GM19328 (cell line): ENCODE data around the gene PPT1.
"Not testable (repeated sequence)": the region's sequence is repeated elsewhere in the genome, so short reads cannot be mapped to it uniquely, and the experiment has no call there.

Experiments
- ATAC-seq: cut with Tn5 transposase; IDR thresholded peaks from one replicate; pipeline ENCODE4 v1.9.1; 2021; ENCODE audit warnings: mild to moderate bottlenecking, moderate library complexity; ENCODE audit not compliant: unreplicated experiment

The PPT1 gene

GRCh38 chr1:40057310-40058030 lies 39.6 kb downstream of the PPT1 start:
- ATAC-seq, result no peak

DNA sequence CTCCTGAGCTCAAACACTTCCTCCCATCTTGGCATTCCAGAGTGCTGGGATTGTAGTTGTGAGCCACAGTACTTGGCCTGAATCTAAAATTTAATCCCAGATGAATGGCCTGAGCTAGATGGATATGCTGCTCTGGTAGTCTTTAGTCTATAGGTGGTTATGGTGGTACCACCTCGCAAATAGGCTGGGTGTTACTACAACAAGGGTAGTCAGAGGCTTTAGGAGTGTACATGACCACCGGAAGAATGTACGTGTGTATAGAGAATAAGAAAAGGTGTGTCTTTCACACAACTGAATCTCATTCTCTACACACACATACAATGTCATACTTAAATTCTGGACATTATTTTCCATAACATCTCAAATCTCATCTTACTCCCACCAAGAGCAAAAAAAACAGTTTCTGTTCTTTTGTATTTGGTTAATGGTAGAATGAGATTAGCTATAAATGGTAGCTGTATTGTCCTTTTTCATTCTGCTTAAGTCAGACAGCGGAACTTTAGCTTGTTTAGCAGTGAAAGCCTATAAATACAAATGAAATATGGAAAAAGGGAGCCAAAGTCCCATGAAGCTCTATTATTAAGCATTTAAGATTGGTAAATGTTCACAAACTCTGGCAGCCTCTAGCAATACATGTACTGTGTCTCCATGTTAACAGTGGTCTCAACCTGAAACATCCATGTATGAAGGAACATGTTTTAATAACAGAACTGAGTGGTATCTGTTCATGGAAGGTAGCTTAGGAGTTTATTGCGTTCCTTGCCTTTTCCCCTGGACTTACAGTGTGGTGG lies 40.3 kb downstream of the PPT1 start:
- no peak for ATAC-seq

- no peak for ATAC-seq
Measured at GRCh38 chr1:40053138-40053887, 43.7 kb downstream of the PPT1 start.

GRCh38 chr1:40050863-40051262 lies 46.2 kb downstream of the PPT1 start:
- ATAC-seq, result no peak

DNA sequence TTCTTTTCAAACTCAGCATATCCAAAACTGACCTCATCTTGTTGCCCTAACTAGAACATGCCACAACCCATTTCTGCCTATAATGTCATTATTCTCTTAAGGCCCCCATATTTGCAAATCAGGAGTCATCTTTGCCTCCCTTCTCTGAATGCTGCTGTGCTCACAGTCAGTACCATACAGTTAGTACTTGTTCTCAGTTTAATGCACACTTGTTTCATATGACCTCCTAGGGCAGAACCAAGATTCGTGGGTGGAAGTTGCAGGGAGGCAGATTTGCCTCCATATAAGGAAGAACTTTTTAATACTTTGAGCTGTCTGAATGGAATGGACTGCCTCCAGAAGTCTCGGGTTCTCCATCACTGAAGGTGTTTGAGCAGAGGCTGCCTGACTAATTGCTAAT lies 47.3 kb downstream of the PPT1 start:
- no peak for ATAC-seq

- no peak for ATAC-seq
Measured at GRCh38 chr1:40047769-40048168, 49.3 kb downstream of the PPT1 start.

DNA sequence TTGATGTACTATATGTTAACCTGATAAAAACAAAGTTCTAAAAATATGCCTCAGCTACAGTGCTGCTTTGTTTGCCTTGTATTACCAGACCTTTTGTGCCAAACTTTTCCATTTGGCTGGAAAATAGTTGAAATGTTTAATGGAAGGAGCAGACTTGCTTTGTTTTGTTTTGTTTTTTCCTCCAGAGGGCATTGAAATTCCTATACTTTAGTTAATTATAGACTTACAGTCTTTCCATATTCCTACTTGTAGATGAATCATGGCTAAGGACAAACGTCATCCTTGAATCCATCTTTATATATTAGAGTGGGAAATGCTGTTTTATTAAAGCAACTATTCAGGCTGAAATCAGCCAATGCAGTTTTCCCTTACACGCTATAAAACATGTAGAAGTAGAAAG lies 49.8 kb downstream of the PPT1 start:
- no peak for ATAC-seq

GRCh38 chr1:40045766-40046165 lies 51.3 kb downstream of the PPT1 start:
- ATAC-seq, result no peak

GRCh38 chr1:40045182-40045581 lies 51.9 kb downstream of the PPT1 start:
- no peak for ATAC-seq

GRCh38 chr1:40044110-40044509 lies 52.9 kb downstream of the PPT1 start:
- ATAC-seq, result no peak

GRCh38 chr1:40042341-40042740 lies 54.7 kb downstream of the PPT1 start:
- ATAC-seq, result no peak

GRCh38 chr1:40041466-40041838 lies 55.6 kb downstream of the PPT1 start:
- ATAC-seq, result no peak

- peak; percentile 81 for ATAC-seq
Measured at GRCh38 chr1:40040511-40041465, 56.3 kb downstream of the PPT1 start, which contains the start of gene CAP1. Gene CAP1, plus strand, starts transcription at chr1:40040729. Its CDS starts 18,618 bp downstream, at chr1:40059347.

- peak; percentile 57 for ATAC-seq
Measured at GRCh38 chr1:40039757-40040510, 57.1 kb downstream of the PPT1 start.

DNA sequence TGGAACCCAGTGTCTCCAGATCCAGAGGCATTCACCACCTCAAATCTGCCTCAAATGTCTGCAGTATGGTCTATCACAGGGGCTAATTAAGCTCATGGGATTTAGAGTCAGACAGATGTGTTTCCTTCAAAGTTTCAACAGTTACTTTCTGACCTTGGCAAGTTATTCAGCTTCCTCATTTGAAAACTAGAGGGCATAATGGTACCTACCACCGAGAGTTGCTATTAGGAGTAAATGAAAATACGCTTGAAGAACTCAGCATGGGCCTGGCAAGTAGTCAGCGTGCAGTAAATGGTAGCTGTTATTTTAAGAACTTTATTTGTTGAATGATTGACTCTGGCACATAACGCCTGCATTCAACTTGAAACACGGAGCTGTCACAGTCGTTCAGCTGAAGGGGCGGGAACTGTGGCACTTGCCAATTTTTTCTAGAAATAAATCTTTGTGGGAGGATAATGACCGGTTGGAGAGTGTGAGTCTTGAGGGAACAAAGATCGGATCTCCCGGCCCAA lies 57.8 kb downstream of the PPT1 start:
- peak; percentile 1 for ATAC-seq

DNA sequence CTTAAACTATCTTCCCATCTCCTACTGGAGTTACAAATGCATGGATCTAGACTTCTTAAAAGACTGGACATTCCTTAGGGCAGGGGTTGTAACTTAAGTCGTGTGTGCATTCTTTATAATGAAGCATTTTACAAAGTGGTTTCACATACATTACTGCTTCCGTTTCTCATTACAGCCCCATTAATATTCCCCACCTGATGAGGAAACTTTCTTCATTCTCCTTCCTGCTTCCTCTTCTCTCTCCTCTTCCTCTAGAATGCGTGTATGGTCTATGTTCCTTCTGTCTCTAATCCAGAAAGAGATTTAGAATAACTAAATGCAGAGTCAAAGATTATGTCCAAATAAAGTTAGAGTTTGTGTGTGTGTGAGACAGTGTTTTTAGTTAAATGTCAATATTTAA lies 58.4 kb downstream of the PPT1 start:
- no peak for ATAC-seq

DNA sequence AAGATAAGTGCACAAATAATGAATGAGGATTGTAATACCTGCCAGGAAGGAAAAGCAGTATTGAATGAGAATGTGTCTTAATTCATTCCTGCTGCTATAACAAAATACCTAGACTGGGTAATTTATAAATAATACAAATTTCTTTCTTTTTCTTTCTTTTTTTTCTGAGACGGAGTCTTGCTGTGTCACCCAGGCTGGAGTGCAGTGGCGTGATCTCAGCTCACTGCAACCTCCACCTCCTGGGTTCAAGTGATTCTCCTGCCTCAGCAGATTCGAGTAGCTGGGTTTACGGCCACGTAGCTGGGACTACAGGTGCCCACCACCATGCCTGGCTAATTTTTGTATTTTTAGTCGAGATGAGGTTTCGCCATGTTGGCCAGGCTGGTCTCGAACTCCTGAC lies 59.8 kb downstream of the PPT1 start:
- not testable (repeated sequence) for ATAC-seq

- no peak for ATAC-seq
Measured at GRCh38 chr1:40036574-40036973, 60.5 kb downstream of the PPT1 start.

DNA sequence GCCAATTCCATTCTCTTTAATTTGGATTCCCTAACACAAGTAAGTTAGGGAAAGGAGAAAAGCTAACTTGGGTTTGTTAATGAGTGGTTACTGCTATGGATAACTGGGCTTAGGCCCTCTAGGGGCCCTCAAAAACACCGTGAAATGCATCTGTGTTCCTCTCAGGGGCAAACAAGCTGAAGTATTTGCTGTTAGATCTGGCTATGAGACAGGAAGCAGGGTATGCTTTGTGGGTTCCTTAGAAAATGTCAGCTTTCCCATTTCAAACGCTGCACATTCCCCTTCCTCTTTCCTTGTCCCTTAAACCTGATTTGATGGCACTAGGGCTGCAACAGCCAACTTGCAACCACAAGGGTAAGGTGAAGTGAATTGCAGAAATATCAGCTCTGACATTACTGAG lies 62.2 kb downstream of the PPT1 start:
- ATAC-seq, result no peak
